ENCODE data around the gene RNF157.
"Not testable (repeated sequence)": the region's sequence is repeated elsewhere in the genome, so short reads cannot be mapped to it uniquely, and the experiment has no call there.

Gene RNF157

GRCh38 chr17:76189741-76190140 lies 50.6 kb downstream of the RNF157 start:
- DNase-seq (ENCODE audit: low read depth): no peak

- DNase-seq (ENCODE audit: low read depth): no peak
Observed at GRCh38 chr17:76189247-76189646, 51.0 kb downstream of the RNF157 start.

GRCh38 chr17:76188213-76189016 lies 51.9 kb downstream of the RNF157 start:
- no peak for DNase-seq (ENCODE audit: low read depth)

- DNase-seq (ENCODE audit: low read depth): not testable (repeated sequence)
Observed at GRCh38 chr17:76186774-76187173, 53.5 kb downstream of the RNF157 start.

GRCh38 chr17:76184290-76184689 lies 56.0 kb downstream of the RNF157 start:
- DNase-seq (ENCODE audit: low read depth): no peak

GRCh38 chr17:76182016-76182764 lies 58.1 kb downstream of the RNF157 start:
- peak; percentile 90 for DNase-seq (ENCODE audit: low read depth)

- DNase-seq (ENCODE audit: low read depth): peak; percentile 20
Observed at GRCh38 chr17:76179496-76180467, 60.5 kb downstream of the RNF157 start.

GRCh38 chr17:76178124-76178523 lies 62.2 kb downstream of the RNF157 start:
- DNase-seq (ENCODE audit: low read depth): no peak

- no peak for DNase-seq (ENCODE audit: low read depth)
Observed at GRCh38 chr17:76176701-76177574, 63.4 kb downstream of the RNF157 start.

GRCh38 chr17:76174037-76174436 lies 66.3 kb downstream of the RNF157 start:
- no peak for DNase-seq (ENCODE audit: low read depth)

- DNase-seq (ENCODE audit: low read depth): no peak
Observed at GRCh38 chr17:76173474-76173873, 66.8 kb downstream of the RNF157 start.

GRCh38 chr17:76171706-76172105 lies 68.6 kb downstream of the RNF157 start:
- no peak for DNase-seq (ENCODE audit: low read depth)

- DNase-seq (ENCODE audit: low read depth): no peak
Observed at GRCh38 chr17:76170114-76170513, 70.2 kb downstream of the RNF157 start.

- no peak for DNase-seq (ENCODE audit: low read depth)
Observed at GRCh38 chr17:76166906-76167305, 73.4 kb downstream of the RNF157 start.

- no peak for DNase-seq (ENCODE audit: low read depth)
Observed at GRCh38 chr17:76166168-76166567, 74.1 kb downstream of the RNF157 start.

- DNase-seq (ENCODE audit: low read depth): no peak
Observed at GRCh38 chr17:76164331-76164730, 76.0 kb downstream of the RNF157 start.

- no peak for DNase-seq (ENCODE audit: low read depth)
Observed at GRCh38 chr17:76163919-76164318, 76.4 kb downstream of the RNF157 start.

GRCh38 chr17:76161619-76162266 lies 78.5 kb downstream of the RNF157 start:
- no peak for DNase-seq (ENCODE audit: low read depth)

GRCh38 chr17:76160896-76161528 lies 79.3 kb downstream of the RNF157 start:
- DNase-seq (ENCODE audit: low read depth): no peak

- DNase-seq (ENCODE audit: low read depth): no peak
Observed at GRCh38 chr17:76159157-76159556, 81.1 kb downstream of the RNF157 start.

Measured in stimulated activated CD4-positive, alpha-beta T cell treated with anti-CD3 and anti-CD28 coated beads, Interleukin-2, amount 100 ng/mL, for 4 hours (primary cell).